Measurements from ENCODE around the gene NEK3.

GRCh38 chr13:52194184-52194868 lies 34.9 kb upstream of the NEK3 start:
- TF ChIP-seq EZH2 (IDR thresholded peaks at IDR 0.05; ENCODE audit: borderline replicate concordance) (no peak), EZH2phosphoT487 (IDR thresholded peaks at IDR 0.05; ENCODE audit: low read depth, severe bottlenecking, unreplicated experiment) (no peak)
- TF ChIP-seq, protein P1, sequence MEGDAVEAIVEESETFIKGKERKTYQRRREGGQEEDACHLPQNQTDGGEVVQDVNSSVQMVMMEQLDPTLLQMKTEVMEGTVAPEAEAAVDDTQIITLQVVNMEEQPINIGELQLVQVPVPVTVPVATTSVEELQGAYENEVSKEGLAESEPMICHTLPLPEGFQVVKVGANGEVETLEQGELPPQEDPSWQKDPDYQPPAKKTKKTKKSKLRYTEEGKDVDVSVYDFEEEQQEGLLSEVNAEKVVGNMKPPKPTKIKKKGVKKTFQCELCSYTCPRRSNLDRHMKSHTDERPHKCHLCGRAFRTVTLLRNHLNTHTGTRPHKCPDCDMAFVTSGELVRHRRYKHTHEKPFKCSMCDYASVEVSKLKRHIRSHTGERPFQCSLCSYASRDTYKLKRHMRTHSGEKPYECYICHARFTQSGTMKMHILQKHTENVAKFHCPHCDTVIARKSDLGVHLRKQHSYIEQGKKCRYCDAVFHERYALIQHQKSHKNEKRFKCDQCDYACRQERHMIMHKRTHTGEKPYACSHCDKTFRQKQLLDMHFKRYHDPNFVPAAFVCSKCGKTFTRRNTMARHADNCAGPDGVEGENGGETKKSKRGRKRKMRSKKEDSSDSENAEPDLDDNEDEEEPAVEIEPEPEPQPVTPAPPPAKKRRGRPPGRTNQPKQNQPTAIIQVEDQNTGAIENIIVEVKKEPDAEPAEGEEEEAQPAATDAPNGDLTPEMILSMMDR (IDR thresholded peaks at IDR 0.05; ENCODE audit: poor library complexity): no peak
